Lower leg skin (tissue), 4 donors: ENCODE results near the gene PRR5. TPM values are rescaled to one million over a fixed set of nuclear protein-coding genes. Genes with fewer than 3 reads are reported as not detected.

Experiments
- DNase-seq, 2 donors: peaks; one replicate each; pipeline ENCODE4 v3.0.0-alpha.2; 2019; ENCODE audit warnings: low spot score in 2 of 2
- H3K4me3 ChIP-seq: fragments of 200-600 bp; sonication (generic); 2 replicates; pipeline ENCODE4 v1.5.1; 2017; ENCODE audit warnings: mild to moderate bottlenecking, low read depth; ENCODE audit not compliant: poor library complexity, severe bottlenecking
- POLR2A ChIP-seq, 2 donors: fragments of 450-650 bp; IDR thresholded peaks; one replicate each; pipeline ENCODE4 v1.6.1; 2016 to 2017; ENCODE audit warnings: antibody characterized with exemption in 2 of 2, mild to moderate bottlenecking in 1 of 2, moderate library complexity in 1 of 2
- WGBS, 2 donors: methylation state at CpG; one replicate each; pipeline ENCODE4 v1.1.5; 2018; 5-methylcytosine and 5-hydroxymethylcytosine counted together
- intact Hi-C: fragments of 100-400 bp; cut with DNase I; formaldehyde crosslinking; loops from one replicate; pipeline ENCODE4 v1.15.0; 2023; ENCODE audit warnings: low total_unique reads
- total RNA-seq, 4 donors: library from RNA; depleted of rRNA; stranded (reverse); fragments of >200 nt; gene quantifications; one replicate each; pipeline ENCODE4 v1.1.0, GENCODE V29; 2016
- TF ChIP-seq, protein P1 (sequence below), 3 donors: fragments of 450-650 bp; IDR thresholded peaks; one replicate each; pipeline ENCODE4 v1.5.1; 2016; ENCODE audit warnings: antibody characterized with exemption in 3 of 3, mild to moderate bottlenecking in 3 of 3, moderate library complexity in 2 of 3

Gene PRR5
- total RNA-seq, 4 donors from 2014 or later: 18.7 to 28.4 (median 19.6) TPM

DNA sequence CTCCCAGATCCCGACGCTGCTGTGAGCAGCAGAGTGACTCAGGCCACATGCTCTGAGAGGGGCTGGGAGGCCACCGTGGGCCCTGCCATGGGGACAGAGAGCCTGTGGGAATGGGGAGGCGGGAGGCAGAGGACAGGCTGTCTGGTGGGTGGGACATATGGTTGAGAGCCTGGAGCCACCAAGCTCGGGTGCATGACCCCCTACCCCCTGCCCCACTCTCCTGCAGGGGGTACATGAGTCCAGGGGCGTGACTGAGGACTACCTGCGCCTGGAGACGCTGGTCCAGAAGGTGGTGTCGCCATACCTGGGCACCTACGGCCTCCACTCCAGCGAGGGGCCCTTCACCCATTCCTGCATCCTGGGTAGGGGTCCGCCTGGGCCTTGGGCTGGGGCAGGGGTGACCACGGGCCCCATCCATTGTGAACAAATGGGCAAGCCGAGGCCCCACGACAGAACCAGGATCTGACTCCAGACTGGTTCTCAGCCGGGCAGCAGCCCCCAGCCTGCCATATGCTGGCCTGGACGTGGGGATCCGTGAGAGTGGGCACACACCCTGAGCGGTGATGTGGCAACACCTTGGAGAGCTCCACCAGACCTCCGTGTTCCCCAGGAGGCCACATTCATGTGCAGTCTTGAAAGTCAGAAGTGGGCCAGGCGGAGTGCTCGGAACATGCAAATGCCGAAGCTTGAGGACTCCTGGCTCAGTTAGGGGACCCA lies 33.0 kb downstream of the PRR5 start:
- intact Hi-C loops: loop anchor here (5.0 kb wide), 1 partner anchor 38 kb away; no protein-coding TSS in a partner anchor
- DNase-seq: no peak
- 73 to 75% methylated on average over 12 to 23 of the region's 23 CpGs for WGBS, 2 donors
- no peak overlapping the region for H3K4me3 ChIP-seq
- TF ChIP-seq, protein P1, sequence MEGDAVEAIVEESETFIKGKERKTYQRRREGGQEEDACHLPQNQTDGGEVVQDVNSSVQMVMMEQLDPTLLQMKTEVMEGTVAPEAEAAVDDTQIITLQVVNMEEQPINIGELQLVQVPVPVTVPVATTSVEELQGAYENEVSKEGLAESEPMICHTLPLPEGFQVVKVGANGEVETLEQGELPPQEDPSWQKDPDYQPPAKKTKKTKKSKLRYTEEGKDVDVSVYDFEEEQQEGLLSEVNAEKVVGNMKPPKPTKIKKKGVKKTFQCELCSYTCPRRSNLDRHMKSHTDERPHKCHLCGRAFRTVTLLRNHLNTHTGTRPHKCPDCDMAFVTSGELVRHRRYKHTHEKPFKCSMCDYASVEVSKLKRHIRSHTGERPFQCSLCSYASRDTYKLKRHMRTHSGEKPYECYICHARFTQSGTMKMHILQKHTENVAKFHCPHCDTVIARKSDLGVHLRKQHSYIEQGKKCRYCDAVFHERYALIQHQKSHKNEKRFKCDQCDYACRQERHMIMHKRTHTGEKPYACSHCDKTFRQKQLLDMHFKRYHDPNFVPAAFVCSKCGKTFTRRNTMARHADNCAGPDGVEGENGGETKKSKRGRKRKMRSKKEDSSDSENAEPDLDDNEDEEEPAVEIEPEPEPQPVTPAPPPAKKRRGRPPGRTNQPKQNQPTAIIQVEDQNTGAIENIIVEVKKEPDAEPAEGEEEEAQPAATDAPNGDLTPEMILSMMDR (IDR thresholded peaks at IDR 0.05): no peak
- no peak for TF ChIP-seq POLR2A (IDR thresholded peaks at IDR 0.05)

DNA sequence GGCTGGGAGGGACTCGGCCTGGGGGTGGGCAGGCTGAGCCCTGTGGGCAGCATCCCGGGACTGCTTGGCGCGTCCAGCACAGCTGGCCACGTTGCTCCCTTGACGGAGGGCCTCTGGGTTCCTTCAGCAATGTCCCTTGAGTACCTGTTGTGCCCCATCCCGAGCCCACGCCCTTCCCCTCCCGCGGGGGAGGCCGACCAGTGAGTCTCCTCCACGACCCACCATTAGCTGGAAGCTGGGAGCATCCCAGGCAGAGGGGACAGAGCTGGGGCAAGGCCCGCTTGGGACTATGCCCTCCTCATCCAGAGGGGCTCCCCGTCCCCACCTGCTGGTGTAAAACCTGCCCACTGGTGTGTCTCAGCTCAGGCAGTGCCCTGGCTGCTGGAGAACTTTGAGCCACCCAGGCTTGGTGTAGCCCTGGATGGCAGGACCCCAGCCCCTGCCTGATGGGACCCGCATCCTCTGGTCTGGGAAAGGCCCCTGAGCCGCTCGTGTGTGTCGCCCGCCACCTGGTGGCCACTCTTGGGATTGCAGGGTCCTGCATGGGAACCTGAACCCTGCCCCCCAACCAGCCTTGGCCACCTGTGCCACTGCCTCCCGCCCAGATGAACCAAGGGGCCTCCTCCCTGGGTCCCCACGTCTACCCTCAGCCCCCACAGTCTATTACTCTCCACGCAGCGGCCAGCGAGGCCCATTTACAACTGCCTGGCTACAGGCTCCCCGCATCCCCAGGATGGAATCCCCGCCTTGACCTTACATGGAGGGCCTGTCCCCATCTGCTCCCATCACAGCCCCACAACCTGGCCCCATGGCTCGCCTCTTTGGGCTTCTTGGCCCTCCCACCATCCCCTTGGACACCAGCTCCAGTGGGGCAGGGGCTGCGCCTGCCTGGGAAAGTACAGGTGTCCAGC lies 33.8 kb downstream of the PRR5 start:
- no peak overlapping the region for H3K4me3 ChIP-seq
- intact Hi-C loops: loop anchor here (5.0 kb wide), 1 partner anchor 38 kb away; no protein-coding TSS in a partner anchor
- DNase-seq: peak; percentile 51 to 95
- TF ChIP-seq, protein P1 (IDR thresholded peaks at IDR 0.05): peak in 1 of 3 donors; percentile 93
- no peak for TF ChIP-seq POLR2A (IDR thresholded peaks at IDR 0.05)
- WGBS, 2 donors: 27 to 28% methylated on average over 16 to 17 of the region's 28 CpGs

DNA sequence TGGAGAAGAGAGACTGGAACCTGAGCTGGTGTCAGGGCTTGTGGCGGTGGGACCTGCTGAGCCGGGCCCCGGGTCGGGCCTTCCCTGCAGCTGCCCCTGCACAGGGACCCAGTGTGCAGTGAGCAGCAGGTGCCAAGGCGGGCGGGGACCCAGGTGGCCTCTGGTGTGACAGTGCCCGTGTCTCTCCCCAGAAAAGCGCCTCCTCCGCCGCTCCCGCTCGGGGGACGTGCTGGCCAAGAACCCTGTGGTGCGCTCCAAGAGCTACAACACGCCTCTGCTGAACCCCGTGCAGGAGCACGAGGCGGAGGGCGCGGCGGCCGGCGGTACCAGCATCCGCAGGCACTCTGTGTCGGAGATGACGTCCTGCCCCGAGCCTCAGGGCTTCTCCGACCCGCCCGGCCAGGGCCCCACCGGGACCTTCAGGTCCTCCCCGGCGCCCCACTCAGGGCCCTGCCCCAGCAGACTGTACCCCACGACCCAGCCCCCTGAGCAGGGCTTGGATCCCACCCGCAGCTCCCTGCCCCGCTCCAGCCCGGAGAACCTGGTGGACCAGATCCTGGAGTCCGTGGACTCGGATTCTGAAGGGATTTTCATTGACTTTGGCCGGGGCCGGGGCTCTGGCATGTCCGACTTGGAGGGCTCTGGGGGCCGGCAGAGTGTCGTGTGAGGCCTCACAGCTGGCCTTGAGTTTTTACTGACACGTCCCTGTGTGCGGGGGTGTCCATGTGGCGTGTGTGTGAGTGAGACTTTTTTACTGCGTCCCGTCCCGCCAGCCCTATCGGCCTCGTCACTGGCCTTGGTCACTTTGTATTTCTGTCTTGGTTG lies 34.8 kb downstream of the PRR5 start:
- no peak for TF ChIP-seq POLR2A (IDR thresholded peaks at IDR 0.05)
- TF ChIP-seq, protein P1 (IDR thresholded peaks at IDR 0.05): no peak
- intact Hi-C loops: loop anchor here (5.0 kb wide), 1 partner anchor 39 kb away; no protein-coding TSS in a partner anchor
- 72 to 73% methylated on average over 31 to 43 of the region's 52 CpGs for WGBS, 2 donors

DNA sequence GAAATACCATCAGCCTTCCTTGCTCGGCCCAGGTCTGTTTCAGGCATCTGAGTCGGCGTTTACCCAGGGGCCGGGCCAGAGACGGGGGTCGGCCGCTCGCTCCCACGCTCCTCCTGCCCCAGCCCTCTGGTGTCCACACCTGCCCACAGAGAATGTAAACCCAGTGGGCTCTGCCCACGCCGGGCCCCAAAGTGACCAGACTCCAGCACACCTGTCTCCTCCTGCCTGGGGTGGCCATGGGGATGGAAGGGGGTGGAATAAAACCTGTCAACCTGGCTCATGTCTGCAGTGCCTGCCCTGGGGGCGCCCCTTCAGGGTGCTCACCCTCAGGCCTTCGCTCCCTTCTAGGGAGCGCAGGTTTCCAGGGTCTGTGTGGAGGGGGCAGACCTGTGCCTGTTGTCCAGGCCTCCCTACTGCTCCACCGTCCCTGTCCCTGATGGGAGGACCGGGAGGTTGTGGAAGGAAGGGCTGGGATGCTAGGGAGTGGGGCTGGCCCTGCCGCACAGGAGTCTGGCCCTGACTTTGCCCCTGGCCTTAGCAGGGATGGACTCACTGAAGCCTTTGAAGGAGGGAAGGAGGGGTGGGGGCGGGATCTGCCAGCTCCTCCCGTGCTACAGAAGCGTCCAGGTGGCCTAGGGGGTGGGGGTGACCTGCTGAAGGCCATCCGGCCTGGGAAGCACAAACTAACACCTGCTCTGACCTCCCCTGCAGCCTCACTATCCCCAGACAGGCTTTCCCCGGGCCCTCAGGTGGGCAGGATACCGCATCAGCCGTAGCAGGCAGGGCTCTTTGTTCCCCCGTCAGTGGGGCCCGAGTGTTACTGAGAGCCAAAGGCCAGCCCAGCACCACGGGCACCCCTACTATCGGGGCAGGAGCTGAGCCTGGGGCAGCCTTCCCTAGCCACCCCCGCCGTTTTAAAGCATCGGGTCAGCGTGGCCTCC lies 35.7 kb downstream of the PRR5 start:
- H3K4me3 ChIP-seq: no peak overlapping the region
- WGBS, 2 donors: 50 to 68% methylated on average over 23 to 32 of the region's 32 CpGs
- intact Hi-C loops: loop anchor here (5.0 kb wide), 1 partner anchor 40 kb away; no protein-coding TSS in a partner anchor
- no peak for DNase-seq
- TF ChIP-seq, protein P1 (IDR thresholded peaks at IDR 0.05): no peak
- TF ChIP-seq POLR2A (IDR thresholded peaks at IDR 0.05): no peak

More for the DNA sequence above, 34.8 kb downstream of the PRR5 start:
- no peak overlapping the region for H3K4me3 ChIP-seq
- DNase-seq: no peak
